Right lobe of liver (tissue), 6 donors: ENCODE results near the gene NT5DC3. TPM values are rescaled to one million over a fixed set of nuclear protein-coding genes. Genes with fewer than 3 reads are reported as not detected.

Source experiments
- ATAC-seq, 4 donors: fragments of 200-7000 bp; cut with Tn5 transposase; one replicate each; pipeline ENCODE4 v1.9.1; 2020; ENCODE audit warnings: mild to moderate bottlenecking in 4 of 4, moderate library complexity in 4 of 4
- DNase-seq, 3 donors: peaks; one replicate each; pipeline ENCODE4 v3.0.0-alpha.2; 2020
- H3K27ac ChIP-seq, 3 donors: fragments of 200-600 bp; one replicate each; pipeline ENCODE4 v1.8.0; 2022
- H3K27me3 ChIP-seq, 2 donors: fragments of 200-600 bp; one replicate each; pipeline ENCODE4 v1.8.0; 2022
- H3K36me3 ChIP-seq, 4 donors: fragments of 200-600 bp; sonication (generic) in 1 of 4; one replicate each; pipeline versions ENCODE4 v1.5.1 to v1.8.0; 2017 to 2022; ENCODE audit warnings: control low read depth in 1 of 4
- H3K4me1 ChIP-seq, 4 donors: fragments of 200-600 bp; sonication (generic) in 1 of 4; one replicate each; pipeline versions ENCODE4 v1.5.1 to v1.8.0; 2017 to 2022; ENCODE audit warnings: control low read depth in 1 of 4
- H3K4me3 ChIP-seq, 3 donors: fragments of 200-600 bp; one replicate each; pipeline ENCODE4 v1.8.0; 2022
- H3K9me3 ChIP-seq, 4 donors: fragments of 200-600 bp; sonication (generic) in 1 of 4; one replicate each; pipeline versions ENCODE4 v1.5.1 to v1.8.0; 2017 to 2022; ENCODE audit warnings: control low read depth in 1 of 4
- POLR2A ChIP-seq: fragments of 450-650 bp; IDR thresholded peaks from one replicate; pipeline ENCODE4 v1.6.1; 2017; ENCODE audit warnings: antibody characterized with exemption, mild to moderate bottlenecking
- WGBS: methylation state at CpG from one replicate; pipeline ENCODE4 v1.1.6; 2018; ENCODE audit warnings: low coverage, low lambda C conversion rate; ENCODE audit not compliant: insufficient coverage; ENCODE audit errors: missing lambda C conversion rate; 5-methylcytosine and 5-hydroxymethylcytosine counted together
- intact Hi-C, 2 donors: fragments of 100-400 bp; cut with DNase I; formaldehyde crosslinking; loops; one replicate each; pipeline versions ENCODE4 v1.11.2 to v1.14.1; 2022
- total RNA-seq, 6 experiments: library from RNA; depleted of rRNA in 2 of 6; stranded (reverse); fragments of >200 nt in 2 of 6; fragmentation: NEBNext Ultra II Directional in 3 of 6; extraction: Animal tissue kit (Norgen Biotek cat#: 25700) in 3 of 6; gene quantifications; one replicate each; pipeline versions ENCODE4 v1.1.0 to v1.2.4, GENCODE V29; 2016 to 2023
- TF ChIP-seq, protein P1 (sequence below), 4 donors: fragments of 200-600 bp in 3 of 4; fragments of 450-650 bp in 1 of 4; IDR thresholded peaks; one replicate each; pipeline versions ENCODE4 v1.5.1 to v1.8.0; 2016 to 2022; ENCODE audit warnings: antibody characterized with exemption in 4 of 4, mild to moderate bottlenecking in 2 of 4
- donor health status: DM: no; HTN: yes; CAD: no.
- donor health status: DM: no; HTN: no; CAD: no.
- donor health status: DM: no; HTN: no; CAD: no.
- donor health status: DM: no; HTN: yes; CAD: no.
- donor health status: DM: no; HTN: yes; CAD: no.

Gene NT5DC3
- total RNA-seq, 6 experiments from 2014 or later = 3.3 to 10.2 (median 6.6) TPM

DNA sequence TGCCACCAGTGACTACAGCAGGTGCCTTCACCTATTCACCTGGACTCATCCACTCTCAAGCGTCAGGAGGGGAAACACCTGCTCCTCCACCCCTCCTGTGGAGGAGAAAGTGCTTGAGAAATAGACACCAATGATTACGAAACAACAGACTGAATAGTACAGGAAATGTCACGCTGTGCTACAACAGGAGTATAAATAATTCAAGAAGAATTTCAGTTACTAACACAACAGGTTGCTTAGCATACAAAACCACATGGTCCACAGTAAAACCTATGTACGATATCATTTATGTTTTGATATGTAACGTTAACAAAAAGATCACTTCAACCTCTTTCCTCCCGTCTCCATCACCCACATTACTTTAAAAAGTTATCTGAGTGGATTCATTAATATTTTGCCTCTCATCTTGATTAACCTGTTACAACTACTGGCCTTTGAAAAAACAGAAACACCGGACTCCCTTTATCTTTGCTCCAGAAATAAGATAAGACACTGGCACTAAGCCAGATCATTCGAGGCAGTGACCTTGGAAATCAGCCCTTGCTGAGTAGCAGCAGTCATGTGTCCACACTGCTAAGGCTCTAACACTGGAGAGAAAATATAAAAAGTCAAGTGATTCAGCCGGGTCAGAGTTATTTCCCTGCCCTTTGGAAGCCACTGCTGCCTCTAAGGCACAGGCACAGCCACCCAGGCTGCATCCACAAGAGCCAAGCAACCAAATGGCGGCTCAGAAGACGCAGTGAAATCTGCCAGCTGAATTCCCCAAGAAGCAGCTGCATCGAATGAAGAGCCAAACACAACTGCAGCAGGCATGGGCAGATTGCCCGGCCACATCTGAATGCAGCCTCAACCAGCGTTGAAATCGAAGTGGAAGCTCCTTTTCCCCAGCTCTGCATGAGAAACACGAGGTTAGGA lies 40.9 kb downstream of the NT5DC3 start:
- Histone ChIP-seq H3K9me3 (no peaks in the 10 kb centered on the region), H3K27me3 (no peaks in the 10 kb centered on the region), H3K36me3 (peaks cover 0 to 6% (median 0%) of the 10 kb centered on the region in 4 donors), H3K4me3 (peak overlapping the region in 1 of 3 donors; percentile 8), H3K27ac (peak overlapping the region in 2 of 3 donors; percentile 3 to 56), H3K4me1 (peaks cover 0 to 16% (median 7%) of the 10 kb centered on the region in 4 donors)
- 6% methylated on average over 15 of the region's 16 CpGs for WGBS
- TF ChIP-seq, protein P1, sequence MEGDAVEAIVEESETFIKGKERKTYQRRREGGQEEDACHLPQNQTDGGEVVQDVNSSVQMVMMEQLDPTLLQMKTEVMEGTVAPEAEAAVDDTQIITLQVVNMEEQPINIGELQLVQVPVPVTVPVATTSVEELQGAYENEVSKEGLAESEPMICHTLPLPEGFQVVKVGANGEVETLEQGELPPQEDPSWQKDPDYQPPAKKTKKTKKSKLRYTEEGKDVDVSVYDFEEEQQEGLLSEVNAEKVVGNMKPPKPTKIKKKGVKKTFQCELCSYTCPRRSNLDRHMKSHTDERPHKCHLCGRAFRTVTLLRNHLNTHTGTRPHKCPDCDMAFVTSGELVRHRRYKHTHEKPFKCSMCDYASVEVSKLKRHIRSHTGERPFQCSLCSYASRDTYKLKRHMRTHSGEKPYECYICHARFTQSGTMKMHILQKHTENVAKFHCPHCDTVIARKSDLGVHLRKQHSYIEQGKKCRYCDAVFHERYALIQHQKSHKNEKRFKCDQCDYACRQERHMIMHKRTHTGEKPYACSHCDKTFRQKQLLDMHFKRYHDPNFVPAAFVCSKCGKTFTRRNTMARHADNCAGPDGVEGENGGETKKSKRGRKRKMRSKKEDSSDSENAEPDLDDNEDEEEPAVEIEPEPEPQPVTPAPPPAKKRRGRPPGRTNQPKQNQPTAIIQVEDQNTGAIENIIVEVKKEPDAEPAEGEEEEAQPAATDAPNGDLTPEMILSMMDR (IDR thresholded peaks at IDR 0.05) = no peak
- no peak for TF ChIP-seq POLR2A
- ATAC-seq = peak; percentile 83 to 92 (median 90)
- peak in 2 of 3 donors; percentile 41 to 61 for DNase-seq
- intact Hi-C loops = no loop called here

DNA sequence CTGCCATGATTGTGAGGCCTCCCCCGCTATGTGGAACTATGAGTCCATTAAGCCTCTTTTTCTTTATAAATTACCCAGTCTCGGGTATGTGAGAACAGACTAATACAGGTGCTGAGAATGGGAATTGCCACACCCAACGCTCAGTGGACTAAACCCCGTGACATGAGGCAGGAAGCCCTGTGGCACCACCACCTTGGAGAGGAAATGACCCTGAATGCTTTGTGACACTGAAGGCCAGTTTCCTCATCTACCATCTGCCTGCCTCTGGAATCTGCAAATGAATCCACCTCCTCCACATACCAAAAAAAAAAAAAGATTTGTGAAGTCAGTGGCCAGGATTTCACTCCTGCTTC lies 41.6 kb downstream of the NT5DC3 start:
- DNase-seq (no peak), ATAC-seq (peak in 3 of 4 donors; percentile 4 to 29 (median 18))
- peak overlapping the region in 1 of 3 donors; percentile 56 for H3K27ac ChIP-seq
- TF ChIP-seq, protein P1 (IDR thresholded peaks at IDR 0.05) = no peak
- TF ChIP-seq POLR2A = no peak
- peaks cover 0 to 6% (median 0%) of the 10 kb centered on the region in 4 donors for H3K36me3 ChIP-seq
- H3K4me3 ChIP-seq = no peak overlapping the region
- no peaks in the 10 kb centered on the region for H3K9me3 ChIP-seq
- WGBS = 75% methylated on average over 3 of the region's 4 CpGs
- no peaks in the 10 kb centered on the region for H3K27me3 ChIP-seq
- intact Hi-C loops = no loop called here
- peaks cover 0 to 16% (median 7%) of the 10 kb centered on the region in 4 donors for H3K4me1 ChIP-seq

DNA sequence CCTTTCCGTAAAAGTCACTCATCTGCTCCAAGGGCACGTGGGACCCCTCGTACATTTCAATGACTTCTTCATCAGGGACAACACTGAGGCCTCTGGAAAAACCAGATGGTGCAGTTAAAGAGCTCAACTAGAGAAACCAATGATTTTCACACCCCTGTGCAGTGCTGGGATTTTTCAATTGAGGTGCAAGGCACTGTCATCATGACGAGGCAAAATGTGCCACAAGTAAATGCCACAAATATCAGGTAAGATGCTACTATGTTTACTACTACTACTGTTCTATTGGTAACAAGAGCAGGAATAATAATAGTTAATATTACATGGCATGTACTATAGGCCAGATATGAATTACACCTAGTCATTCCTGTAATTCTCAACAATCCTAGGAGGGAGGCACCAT lies 42.4 kb downstream of the NT5DC3 start:
- peak in 1 of 3 donors; percentile 29 for DNase-seq
- H3K4me1 ChIP-seq = peaks cover 0 to 16% (median 7%) of the 10 kb centered on the region in 4 donors
- intact Hi-C loops = no loop called here
- no peak for TF ChIP-seq POLR2A
- TF ChIP-seq, protein P1 (IDR thresholded peaks at IDR 0.05) = no peak
- no peak overlapping the region for H3K4me3 ChIP-seq
- no peaks in the 10 kb centered on the region for H3K27me3 ChIP-seq
- H3K27ac ChIP-seq = no peak overlapping the region
- WGBS = 97% methylated on average over 3 of the region's 4 CpGs
- H3K36me3 ChIP-seq = peaks cover 0 to 7% (median 0%) of the 10 kb centered on the region in 4 donors
- ATAC-seq = no peak
- H3K9me3 ChIP-seq = no peaks in the 10 kb centered on the region

DNA sequence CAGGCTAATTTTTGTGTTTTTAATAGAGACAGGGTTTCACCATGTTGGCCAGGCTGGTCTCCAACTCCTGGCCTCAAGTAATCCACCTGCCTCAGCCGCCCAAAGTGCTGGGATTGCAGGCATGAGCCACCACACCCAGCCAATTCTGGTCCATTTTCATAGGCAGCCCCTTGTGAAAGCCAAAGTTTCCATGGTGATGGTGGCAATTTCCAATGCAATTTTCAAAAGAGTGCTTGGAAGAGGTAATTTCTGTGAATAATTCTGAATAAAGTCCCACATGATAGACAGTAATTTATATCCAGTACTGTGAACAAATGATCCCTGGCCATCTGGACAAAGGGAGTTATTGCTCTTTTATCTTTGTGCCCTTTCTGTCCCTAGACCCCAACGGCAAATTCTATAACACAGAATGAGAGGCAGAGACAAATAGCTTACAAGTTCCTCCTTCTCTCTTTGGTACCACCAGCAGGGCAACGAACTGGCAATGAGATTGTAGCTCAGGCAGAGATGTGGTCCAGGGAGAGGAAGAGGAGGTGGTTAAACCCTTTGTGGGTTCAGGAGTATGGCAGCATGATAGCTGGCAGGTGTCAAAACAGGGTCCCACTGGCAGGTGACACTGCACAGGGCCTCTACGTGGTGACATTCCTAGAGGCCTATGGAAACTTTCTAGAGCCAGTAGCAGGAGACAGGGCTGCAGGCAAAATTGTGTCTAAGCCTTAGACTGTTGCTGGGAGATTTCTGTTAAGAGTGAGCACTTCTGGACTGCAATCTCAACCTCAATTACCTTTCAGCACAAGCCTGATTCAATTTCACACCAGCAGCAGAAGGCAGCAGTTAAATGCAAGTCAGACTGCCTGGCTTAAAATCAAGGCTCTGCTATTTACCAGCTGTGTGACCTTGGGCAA lies 46.5 kb downstream of the NT5DC3 start:
- peaks cover 0 to 20% (median 6%) of the 10 kb centered on the region in 4 donors for H3K36me3 ChIP-seq
- intact Hi-C loops = no loop called here
- DNase-seq (peak in 1 of 3 donors; percentile 17), ATAC-seq (no peak)
- H3K27me3 ChIP-seq = no peaks in the 10 kb centered on the region
- no peak for TF ChIP-seq POLR2A
- TF ChIP-seq, protein P1 (IDR thresholded peaks at IDR 0.05) = no peak
- H3K27ac ChIP-seq = no peak overlapping the region
- H3K9me3 ChIP-seq = no peaks in the 10 kb centered on the region
- no peak overlapping the region for H3K4me3 ChIP-seq
- H3K4me1 ChIP-seq = peaks cover 0 to 1% (median 0%) of the 10 kb centered on the region in 4 donors
- 56% methylated on average over 2 of the region's 4 CpGs for WGBS
